ENCODE measurements around the gene MYOD1.

DNA sequence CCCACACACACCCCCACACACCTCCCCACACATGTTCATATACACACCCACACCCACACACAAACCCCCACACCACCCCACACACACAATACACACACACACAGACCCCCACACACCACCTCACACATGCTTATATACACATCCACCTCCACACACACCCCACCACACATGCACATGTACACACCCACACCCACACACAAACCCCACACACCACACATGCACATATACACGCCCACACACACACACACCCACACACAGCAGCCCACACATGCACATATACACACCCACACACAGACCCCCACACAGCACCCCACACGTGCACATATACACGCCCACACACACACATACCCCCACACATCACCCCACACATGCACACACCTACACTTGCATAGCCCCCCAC lies 44.3 kb downstream of the MYOD1 start:
- TF ChIP-seq, protein P1, sequence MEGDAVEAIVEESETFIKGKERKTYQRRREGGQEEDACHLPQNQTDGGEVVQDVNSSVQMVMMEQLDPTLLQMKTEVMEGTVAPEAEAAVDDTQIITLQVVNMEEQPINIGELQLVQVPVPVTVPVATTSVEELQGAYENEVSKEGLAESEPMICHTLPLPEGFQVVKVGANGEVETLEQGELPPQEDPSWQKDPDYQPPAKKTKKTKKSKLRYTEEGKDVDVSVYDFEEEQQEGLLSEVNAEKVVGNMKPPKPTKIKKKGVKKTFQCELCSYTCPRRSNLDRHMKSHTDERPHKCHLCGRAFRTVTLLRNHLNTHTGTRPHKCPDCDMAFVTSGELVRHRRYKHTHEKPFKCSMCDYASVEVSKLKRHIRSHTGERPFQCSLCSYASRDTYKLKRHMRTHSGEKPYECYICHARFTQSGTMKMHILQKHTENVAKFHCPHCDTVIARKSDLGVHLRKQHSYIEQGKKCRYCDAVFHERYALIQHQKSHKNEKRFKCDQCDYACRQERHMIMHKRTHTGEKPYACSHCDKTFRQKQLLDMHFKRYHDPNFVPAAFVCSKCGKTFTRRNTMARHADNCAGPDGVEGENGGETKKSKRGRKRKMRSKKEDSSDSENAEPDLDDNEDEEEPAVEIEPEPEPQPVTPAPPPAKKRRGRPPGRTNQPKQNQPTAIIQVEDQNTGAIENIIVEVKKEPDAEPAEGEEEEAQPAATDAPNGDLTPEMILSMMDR (IDR thresholded peaks at IDR 0.05): no peak
- TF ChIP-seq POLR2A (IDR thresholded peaks at IDR 0.05): no peak

All from transverse colon (tissue), 3 donors.